Measurements from ENCODE around the gene ZNF865.

Gene ZNF865

DNA sequence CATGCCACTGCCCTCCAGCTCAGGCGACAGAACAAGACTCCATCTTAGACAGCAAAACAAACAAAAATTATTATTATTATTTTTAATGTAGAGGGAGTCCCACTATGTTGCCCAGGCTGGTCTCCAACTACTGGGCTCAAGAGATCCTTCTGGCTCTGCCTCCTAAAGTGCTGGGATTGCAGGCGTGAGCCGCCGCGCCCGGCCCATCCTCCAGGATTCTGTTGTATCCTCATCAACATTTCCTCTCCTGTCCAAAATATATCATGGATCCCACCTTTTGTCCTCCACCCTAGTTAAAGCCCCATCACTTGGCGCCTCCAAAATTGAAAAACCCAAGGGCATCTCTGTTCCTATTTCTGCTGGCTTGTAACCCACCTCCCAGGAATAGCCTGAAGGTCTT, 17.7 kb downstream of the ZNF865 start:
- DNase-seq (ENCODE audit: low read depth): no peak
- no peak overlapping the region for H3K4me3 ChIP-seq (ENCODE audit: control insufficient read depth, low read depth, low read length)
- TF ChIP-seq, protein P1, sequence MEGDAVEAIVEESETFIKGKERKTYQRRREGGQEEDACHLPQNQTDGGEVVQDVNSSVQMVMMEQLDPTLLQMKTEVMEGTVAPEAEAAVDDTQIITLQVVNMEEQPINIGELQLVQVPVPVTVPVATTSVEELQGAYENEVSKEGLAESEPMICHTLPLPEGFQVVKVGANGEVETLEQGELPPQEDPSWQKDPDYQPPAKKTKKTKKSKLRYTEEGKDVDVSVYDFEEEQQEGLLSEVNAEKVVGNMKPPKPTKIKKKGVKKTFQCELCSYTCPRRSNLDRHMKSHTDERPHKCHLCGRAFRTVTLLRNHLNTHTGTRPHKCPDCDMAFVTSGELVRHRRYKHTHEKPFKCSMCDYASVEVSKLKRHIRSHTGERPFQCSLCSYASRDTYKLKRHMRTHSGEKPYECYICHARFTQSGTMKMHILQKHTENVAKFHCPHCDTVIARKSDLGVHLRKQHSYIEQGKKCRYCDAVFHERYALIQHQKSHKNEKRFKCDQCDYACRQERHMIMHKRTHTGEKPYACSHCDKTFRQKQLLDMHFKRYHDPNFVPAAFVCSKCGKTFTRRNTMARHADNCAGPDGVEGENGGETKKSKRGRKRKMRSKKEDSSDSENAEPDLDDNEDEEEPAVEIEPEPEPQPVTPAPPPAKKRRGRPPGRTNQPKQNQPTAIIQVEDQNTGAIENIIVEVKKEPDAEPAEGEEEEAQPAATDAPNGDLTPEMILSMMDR (conservative IDR thresholded peaks at IDR 0.05; ENCODE audit: control insufficient read depth, insufficient read depth, low read depth, low read length): no peak

DNA sequence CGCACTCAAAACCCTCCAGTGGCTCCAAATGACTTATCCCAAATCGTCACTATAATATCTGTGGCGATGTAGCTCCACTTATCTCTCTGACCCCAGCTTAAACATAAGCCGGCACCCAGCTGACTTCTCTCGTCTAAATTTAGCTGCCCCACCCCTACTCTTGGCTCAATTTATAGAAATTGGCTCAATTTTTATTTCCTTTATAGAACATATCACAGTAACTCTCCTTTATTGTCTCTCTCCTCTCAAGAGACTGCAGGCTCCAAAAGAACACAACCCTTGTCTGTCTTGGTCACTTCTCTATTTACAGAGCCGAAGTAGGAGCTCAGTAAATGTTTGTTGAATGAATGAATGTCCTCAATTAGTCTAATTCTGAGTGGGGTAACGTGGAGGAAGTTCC, 18.1 kb downstream of the ZNF865 start:
- no peak for DNase-seq (ENCODE audit: low read depth)

DNA sequence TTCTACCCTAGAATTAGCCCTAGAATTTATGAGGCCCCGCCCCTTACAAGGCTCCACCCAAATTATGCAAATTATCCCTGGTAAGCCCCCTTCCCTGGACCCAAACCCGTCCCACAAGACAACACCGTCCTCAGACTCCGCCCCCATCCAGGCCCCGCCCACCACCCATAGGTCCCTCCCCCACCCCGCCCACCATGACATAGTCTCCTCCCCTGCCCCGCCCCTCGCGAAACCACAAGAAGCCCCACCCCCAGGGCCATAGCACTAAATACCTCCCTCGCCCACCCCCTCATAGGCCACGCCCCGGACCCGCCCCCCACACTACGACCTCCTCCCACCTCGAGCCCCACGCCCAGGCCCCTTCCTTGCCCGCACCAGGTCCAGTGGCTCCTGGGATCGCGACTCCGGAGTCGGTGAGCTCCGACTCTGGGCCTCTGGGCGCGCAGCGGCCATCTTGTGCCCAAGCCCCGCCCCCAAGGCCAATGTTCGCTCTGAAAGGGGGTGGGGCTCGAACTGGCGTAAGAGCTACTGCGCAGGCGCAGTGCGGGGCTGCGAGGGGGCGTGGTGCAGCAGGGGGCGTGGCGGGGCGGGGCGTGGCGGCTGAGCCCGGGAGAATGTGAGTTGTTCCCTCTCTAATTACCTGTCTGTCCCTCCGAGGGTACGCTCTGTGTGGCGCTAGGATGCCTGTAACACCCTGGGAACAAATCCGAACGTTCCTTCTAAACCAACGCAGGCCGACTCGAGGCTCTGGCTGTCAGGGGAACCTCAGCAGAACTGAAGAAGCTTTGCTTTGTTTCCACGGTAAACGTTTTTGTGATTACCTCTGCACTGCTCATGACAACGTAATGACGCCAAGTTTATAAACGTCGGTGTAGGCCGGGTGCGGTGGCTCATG, 18.9 kb downstream of the ZNF865 start, which contains the start of gene ZNF784:
ZNF784 (minus strand) TSS at position 458 of the 895 bp plus-strand sequence; CDS start at position 453, 5 bp downstream.
- DNase-seq (ENCODE audit: low read depth): peak; percentile 86
- TF ChIP-seq, protein P1 (conservative IDR thresholded peaks at IDR 0.05; ENCODE audit: control insufficient read depth, insufficient read depth, low read depth, low read length): no peak
- H3K4me3 ChIP-seq (ENCODE audit: control insufficient read depth, low read depth, low read length): peak within 1 kb of the TSS; percentile 72

More for the DNA sequence above, 18.1 kb downstream of the ZNF865 start:
- TF ChIP-seq, protein P1 (conservative IDR thresholded peaks at IDR 0.05; ENCODE audit: control insufficient read depth, insufficient read depth, low read depth, low read length): no peak
- no peak overlapping the region for H3K4me3 ChIP-seq (ENCODE audit: control insufficient read depth, low read depth, low read length)

DNA sequence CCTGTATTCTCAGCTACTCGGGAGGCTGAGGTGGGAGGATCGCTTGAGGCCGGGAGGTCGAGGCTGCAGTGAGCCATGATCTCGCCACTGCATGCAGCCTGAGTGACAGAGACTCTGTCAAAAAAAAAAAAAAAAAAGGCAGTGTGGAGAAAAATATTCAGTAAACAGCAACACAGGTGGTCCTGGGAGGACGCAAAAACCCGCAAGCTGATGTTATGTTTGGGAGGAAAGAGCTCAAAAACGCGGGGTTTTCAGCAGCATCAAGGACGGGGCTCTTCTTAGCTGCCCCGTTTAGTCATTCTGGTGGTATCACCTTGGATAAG, 19.5 kb downstream of the ZNF865 start:
- no peak for DNase-seq (ENCODE audit: low read depth)
- peak overlapping the region; percentile 72 for H3K4me3 ChIP-seq (ENCODE audit: control insufficient read depth, low read depth, low read length)
- TF ChIP-seq, protein P1 (conservative IDR thresholded peaks at IDR 0.05; ENCODE audit: control insufficient read depth, insufficient read depth, low read depth, low read length): no peak

DNA sequence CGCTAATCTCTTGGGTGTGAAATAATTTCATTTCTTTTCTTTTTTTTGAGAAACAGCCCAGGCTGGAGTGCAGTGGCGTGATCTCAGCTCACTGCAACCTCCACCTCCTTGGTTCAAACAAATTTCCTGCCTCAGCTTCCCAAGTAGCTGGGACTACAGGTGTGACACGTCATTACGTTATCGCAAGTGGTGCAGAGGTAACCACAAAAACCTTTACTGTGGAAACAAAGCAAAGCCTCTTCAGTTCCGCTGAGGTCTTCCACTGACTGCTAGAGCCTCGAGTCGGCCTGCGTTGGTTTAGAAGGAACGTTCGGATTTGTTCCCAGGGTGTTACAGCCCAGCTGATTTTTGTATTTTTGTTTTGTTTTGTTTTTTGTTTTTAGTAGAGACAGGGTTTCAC, 20.9 kb downstream of the ZNF865 start:
- TF ChIP-seq, protein P1 (conservative IDR thresholded peaks at IDR 0.05; ENCODE audit: control insufficient read depth, insufficient read depth, low read depth, low read length): no peak
- DNase-seq (ENCODE audit: low read depth): no peak
- H3K4me3 ChIP-seq (ENCODE audit: control insufficient read depth, low read depth, low read length): no peak overlapping the region

DNA sequence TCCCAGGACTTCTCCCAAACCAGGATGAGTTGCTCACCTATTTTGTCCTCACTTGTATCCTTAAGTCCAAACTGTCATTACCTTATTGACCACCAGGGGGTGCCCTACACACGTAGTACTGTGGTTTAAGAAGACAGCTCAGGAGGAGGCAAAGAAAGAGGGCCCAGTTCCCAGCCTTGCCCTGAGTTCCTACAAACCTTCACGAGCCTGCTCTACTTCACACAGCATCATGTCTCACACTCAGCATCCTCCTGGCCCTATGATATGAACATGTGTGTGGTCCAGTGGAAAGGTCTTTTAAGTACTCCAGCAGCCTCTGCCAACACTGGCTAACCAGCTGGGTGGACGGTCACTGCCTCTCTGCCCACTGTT, 27.0 kb downstream of the ZNF865 start:
- no peak overlapping the region for H3K4me3 ChIP-seq (ENCODE audit: control insufficient read depth, low read depth, low read length)
- DNase-seq (ENCODE audit: low read depth): peak; percentile 97
- TF ChIP-seq, protein P1 (conservative IDR thresholded peaks at IDR 0.05; ENCODE audit: control insufficient read depth, insufficient read depth, low read depth, low read length): peak; percentile 83

Data from fibroblast of mammary gland (primary cell).